GM23338 (cell line): ENCODE measurements around the gene EGLN2. TPM values are rescaled to one million over a fixed set of nuclear protein-coding genes. Genes with fewer than 3 reads are reported as not detected.

Experiments
- ATAC-seq: fragments of 200-7000 bp; cut with Tn5 transposase; 3 replicates; pipeline ENCODE4 v1.9.1; 2020
- DNase-seq: peaks from one replicate; pipeline ENCODE4 v3.0.0-alpha.2; 2015; ENCODE audit warnings: low spot score
- H2AFZ ChIP-seq: fragments of 200-600 bp; sonication (generic); 2 replicates; pipeline ENCODE4 v1.8.0; 2016; ENCODE audit warnings: antibody characterized with exemption, mild to moderate bottlenecking, moderate library complexity
- H3F3A ChIP-seq: fragments of 200-600 bp; sonication (generic); replicated peaks from 2 replicates; pipeline ENCODE4 v1.8.0; 2017; ENCODE audit warnings: antibody characterized with exemption, mixed run types, low read depth
- H3K27ac ChIP-seq: fragments of 200-600 bp; sonication (generic); 2 replicates; pipeline ENCODE4 v1.6.1; 2016; ENCODE audit warnings: low read depth
- H3K27me3 ChIP-seq: fragments of 200-600 bp; sonication (generic); 2 replicates; pipeline ENCODE4 v1.8.0; 2016; ENCODE audit warnings: mild to moderate bottlenecking, mixed run types, moderate library complexity; ENCODE audit not compliant: insufficient read depth
- H3K36me3 ChIP-seq: fragments of 200-600 bp; sonication (generic); 2 replicates; pipeline ENCODE4 v1.8.0; 2016; ENCODE audit warnings: mild to moderate bottlenecking; ENCODE audit not compliant: insufficient read depth
- H3K4me1 ChIP-seq: fragments of 200-600 bp; sonication (generic); 2 replicates; pipeline ENCODE4 v1.8.0; 2016; ENCODE audit warnings: mild to moderate bottlenecking, moderate library complexity; ENCODE audit not compliant: insufficient read depth
- H3K4me2 ChIP-seq: fragments of 200-600 bp; sonication (generic); 2 replicates; pipeline ENCODE4 v1.7.1; 2017; ENCODE audit warnings: mixed run types
- H3K4me3 ChIP-seq: fragments of 200-600 bp; sonication (generic); 2 replicates; pipeline ENCODE4 v1.6.1; 2016; ENCODE audit warnings: mixed run types
- H3K79me2 ChIP-seq: fragments of 200-600 bp; sonication (generic); replicated peaks from 2 replicates; pipeline ENCODE4 v1.8.0; 2017; ENCODE audit warnings: mild to moderate bottlenecking; ENCODE audit not compliant: insufficient read depth
- H3K9me2 ChIP-seq: fragments of 200-600 bp; sonication (generic); 2 replicates; pipeline ENCODE4 v1.8.0; 2017; ENCODE audit not compliant: insufficient read depth
- H4K20me1 ChIP-seq: fragments of 200-600 bp; sonication (generic); replicated peaks from 2 replicates; pipeline ENCODE4 v1.8.0; 2017; ENCODE audit warnings: mild to moderate bottlenecking; ENCODE audit not compliant: insufficient read depth
- H3K27ac Mint-ChIP-seq: 2 replicates; pipeline ENCODE4 v1.8.0; 2020; ENCODE audit warnings: inconsistent platforms, mild to moderate bottlenecking, moderate library complexity, mixed read lengths
- H3K27me3 Mint-ChIP-seq: 3 replicates; pipeline ENCODE4 v1.8.0; 2022; ENCODE audit warnings: low read depth, mild to moderate bottlenecking, moderate library complexity, mixed read lengths, inconsistent platforms; ENCODE audit not compliant: insufficient read depth, poor library complexity
- H3K36me3 Mint-ChIP-seq: 3 replicates; pipeline ENCODE4 v1.8.0; 2021; ENCODE audit warnings: low read depth, mild to moderate bottlenecking, inconsistent platforms, moderate library complexity, mixed read lengths
- H3K4me1 Mint-ChIP-seq: 3 replicates; pipeline ENCODE4 v1.8.0; 2020; ENCODE audit warnings: mild to moderate bottlenecking, inconsistent platforms, mixed read lengths
- H3K4me3 Mint-ChIP-seq: 3 replicates; pipeline ENCODE4 v1.8.0; 2021; ENCODE audit warnings: moderate library complexity, mild to moderate bottlenecking, inconsistent platforms, mixed read lengths
- H3K9me3 Mint-ChIP-seq: 3 replicates; pipeline ENCODE4 v1.8.0; 2020; ENCODE audit warnings: moderate library complexity, mild to moderate bottlenecking, inconsistent platforms, mixed read lengths
- CREB1 ChIP-seq: fragments of 250-450 bp; sonication (Bioruptor Pico); IDR thresholded peaks from 2 replicates; pipeline ENCODE4 v1.5.0; 2020; ENCODE audit warnings: low read depth, mild to moderate bottlenecking, moderate library complexity
- EZH2 ChIP-seq: fragments of 200-600 bp; sonication (generic); IDR thresholded peaks from one replicate; pipeline ENCODE4 v1.8.0; 2017; ENCODE audit warnings: antibody characterized with exemption, mild to moderate bottlenecking, low read depth; ENCODE audit not compliant: unreplicated experiment
- EZH2phosphoT487 ChIP-seq: fragments of 200-600 bp; sonication (generic); IDR thresholded peaks from one replicate; pipeline ENCODE4 v1.8.1; 2018; ENCODE audit warnings: antibody characterized with exemption; ENCODE audit not compliant: unreplicated experiment
- JUNB ChIP-seq: IDR thresholded peaks from one replicate; pipeline ENCODE4 v1.6.1; 2016; ENCODE audit warnings: antibody characterized with exemption; ENCODE audit not compliant: unreplicated experiment
- NANOG ChIP-seq: IDR thresholded peaks from 2 replicates; pipeline ENCODE4 v1.6.1; 2016; ENCODE audit warnings: antibody characterized with exemption, borderline replicate concordance
- POLR2AphosphoS5 ChIP-seq: IDR thresholded peaks from 2 replicates; pipeline ENCODE4 v1.6.1; 2016; ENCODE audit warnings: antibody characterized with exemption, low read depth
- STAT1 ChIP-seq: IDR thresholded peaks from one replicate; pipeline ENCODE4 v1.6.1; 2016; ENCODE audit warnings: antibody characterized with exemption; ENCODE audit not compliant: unreplicated experiment
- ZNF114 ChIP-seq: fragments of 250-450 bp; sonication (Bioruptor Pico); IDR thresholded peaks from 2 replicates; pipeline ENCODE4 v1.5.0; 2020; ENCODE audit warnings: mild to moderate bottlenecking, moderate library complexity
- ZNF331 ChIP-seq: fragments of 250-450 bp; sonication (Bioruptor Pico); IDR thresholded peaks from 2 replicates; pipeline ENCODE4 v1.5.0; 2020; ENCODE audit warnings: low read depth, mild to moderate bottlenecking, moderate library complexity
- polyA plus RNA-seq: library from polyadenylated mRNA; unstranded; fragments of >200 nt; fragmentation: Nextera tagmentation; extraction: Ambion mirVana; gene quantifications from 2 replicates; pipeline ENCODE4 v1.2.1, GENCODE V29; 2016
- total RNA-seq: library from RNA; depleted of rRNA; stranded (reverse); fragments of >200 nt; shearing (Covaris generic); gene quantifications from 2 replicates; pipeline ENCODE4 v1.2.3, GENCODE V29; 2014
- TF ChIP-seq, protein P1 (sequence below): fragments of 250-450 bp; sonication (Bioruptor Pico); IDR thresholded peaks from 2 replicates; pipeline ENCODE4 v1.5.0; 2020; ENCODE audit warnings: mild to moderate bottlenecking, moderate library complexity
- TF ChIP-seq, protein P2 (sequence below), 2 experiments: fragments of 200-600 bp in 1 of 2; sonication (generic) in 1 of 2; conservative IDR thresholded peaks; 2 replicates each; pipeline versions ENCODE4 v1.5.1 to v1.6.1; 2016 to 2017; ENCODE audit warnings: antibody characterized with exemption in 2 of 2, low read depth in 2 of 2, mild to moderate bottlenecking in 2 of 2, moderate library complexity in 1 of 2
- TF ChIP-seq, protein P3 (sequence below): IDR thresholded peaks from 2 replicates; pipeline ENCODE4 v1.6.1; 2016; ENCODE audit warnings: antibody characterized with exemption

EGLN2 gene
- total and polyA plus RNA-seq, 2 experiments from 2014 or later = 59.9 to 118 TPM

DNA sequence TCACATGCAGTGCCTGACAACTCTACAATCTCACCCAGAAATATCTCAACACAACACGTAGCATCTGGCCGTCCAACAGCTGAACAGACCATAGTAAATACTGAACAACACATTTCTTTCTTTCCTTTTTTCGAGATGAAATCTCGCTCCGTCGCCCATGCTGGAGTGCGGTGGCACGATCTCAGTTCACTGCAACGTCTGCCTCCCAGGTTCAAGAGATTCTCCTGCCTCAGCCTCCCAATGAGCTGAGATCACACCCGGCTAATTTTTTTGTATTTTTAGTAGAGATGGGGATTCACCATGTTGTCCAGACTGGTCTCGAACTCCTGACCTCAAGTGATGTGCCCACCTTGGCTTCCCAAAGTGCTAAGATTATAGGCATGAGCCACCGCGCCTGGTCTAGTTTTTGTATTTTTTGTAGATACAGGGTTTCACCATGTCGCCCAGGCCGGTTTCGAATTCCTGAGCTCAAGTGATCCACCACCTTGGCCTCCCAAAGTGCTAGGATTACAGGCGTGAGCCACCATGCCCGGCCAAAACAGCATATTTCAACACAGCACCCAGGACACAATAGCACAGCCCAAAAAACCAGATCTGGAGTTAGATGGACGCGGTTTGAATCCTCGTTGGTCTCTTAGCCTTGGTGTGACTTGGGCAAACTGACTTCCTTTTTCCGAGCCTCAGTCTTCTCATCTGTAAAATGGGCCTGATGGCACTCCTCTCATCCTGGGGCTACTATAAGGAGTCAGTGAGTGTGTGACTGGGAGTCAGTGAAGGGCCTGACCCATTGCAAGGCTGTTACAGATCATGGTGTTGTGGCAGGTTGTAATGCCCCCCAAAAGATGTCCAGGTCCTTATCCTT, 28.6 kb downstream of the EGLN2 start:
- TF ChIP-seq STAT1 (no peak), EZH2 (no peak), ZNF331 (CRISPR knock-in tag) (no peak), JUNB (no peak), ZNF114 (no peak)

DNA sequence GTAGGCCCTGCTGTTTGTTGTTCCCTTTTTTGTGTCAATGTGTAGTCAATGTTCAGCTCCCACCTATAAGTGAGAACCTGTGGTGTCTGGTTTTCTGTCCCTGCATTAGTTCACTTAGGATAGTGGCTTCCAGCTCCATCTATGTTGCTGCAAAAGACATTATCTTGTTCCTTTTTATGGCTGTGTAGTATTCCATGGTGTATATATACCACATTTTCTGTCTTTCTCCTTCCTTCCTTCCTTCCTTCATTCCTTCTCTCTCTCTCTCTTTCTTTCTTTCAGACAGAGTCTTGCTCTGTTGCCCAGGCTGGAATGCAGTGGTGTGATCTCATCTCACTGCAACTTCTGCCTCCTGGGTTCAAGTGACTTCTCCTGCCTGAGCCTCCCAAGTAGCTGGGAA, 30.2 kb downstream of the EGLN2 start:
- no peaks in the 10 kb centered on the region for H3K36me3 Mint-ChIP-seq
- peaks cover 5% of the 10 kb centered on the region for H3K27me3 Mint-ChIP-seq
- H3F3A ChIP-seq = no peaks in the 10 kb centered on the region
- H3K79me2 ChIP-seq = no peaks in the 10 kb centered on the region
- H4K20me1 ChIP-seq = no peaks in the 10 kb centered on the region
- H3K9me3 Mint-ChIP-seq = no peaks in the 10 kb centered on the region; the same call in 2 of the 3 replicates
- H3K4me3 Mint-ChIP-seq = no peak overlapping the region
- H3K4me1 Mint-ChIP-seq = no peaks in the 10 kb centered on the region
- no peaks in the 10 kb centered on the region for H3K36me3 ChIP-seq
- H3K4me1 ChIP-seq = no peaks in the 10 kb centered on the region
- no peak overlapping the region for H3K4me3 ChIP-seq
- H3K27ac ChIP-seq = no peak overlapping the region
- H3K27ac Mint-ChIP-seq = no peak overlapping the region
- no peaks in the 10 kb centered on the region for H3K9me2 ChIP-seq
- DNase-seq (no peak), ATAC-seq (no peak)
- H2AFZ ChIP-seq = no peak overlapping the region
- no peak overlapping the region for H3K4me2 ChIP-seq
- no peaks in the 10 kb centered on the region for H3K27me3 ChIP-seq
- TF ChIP-seq, protein P1, sequence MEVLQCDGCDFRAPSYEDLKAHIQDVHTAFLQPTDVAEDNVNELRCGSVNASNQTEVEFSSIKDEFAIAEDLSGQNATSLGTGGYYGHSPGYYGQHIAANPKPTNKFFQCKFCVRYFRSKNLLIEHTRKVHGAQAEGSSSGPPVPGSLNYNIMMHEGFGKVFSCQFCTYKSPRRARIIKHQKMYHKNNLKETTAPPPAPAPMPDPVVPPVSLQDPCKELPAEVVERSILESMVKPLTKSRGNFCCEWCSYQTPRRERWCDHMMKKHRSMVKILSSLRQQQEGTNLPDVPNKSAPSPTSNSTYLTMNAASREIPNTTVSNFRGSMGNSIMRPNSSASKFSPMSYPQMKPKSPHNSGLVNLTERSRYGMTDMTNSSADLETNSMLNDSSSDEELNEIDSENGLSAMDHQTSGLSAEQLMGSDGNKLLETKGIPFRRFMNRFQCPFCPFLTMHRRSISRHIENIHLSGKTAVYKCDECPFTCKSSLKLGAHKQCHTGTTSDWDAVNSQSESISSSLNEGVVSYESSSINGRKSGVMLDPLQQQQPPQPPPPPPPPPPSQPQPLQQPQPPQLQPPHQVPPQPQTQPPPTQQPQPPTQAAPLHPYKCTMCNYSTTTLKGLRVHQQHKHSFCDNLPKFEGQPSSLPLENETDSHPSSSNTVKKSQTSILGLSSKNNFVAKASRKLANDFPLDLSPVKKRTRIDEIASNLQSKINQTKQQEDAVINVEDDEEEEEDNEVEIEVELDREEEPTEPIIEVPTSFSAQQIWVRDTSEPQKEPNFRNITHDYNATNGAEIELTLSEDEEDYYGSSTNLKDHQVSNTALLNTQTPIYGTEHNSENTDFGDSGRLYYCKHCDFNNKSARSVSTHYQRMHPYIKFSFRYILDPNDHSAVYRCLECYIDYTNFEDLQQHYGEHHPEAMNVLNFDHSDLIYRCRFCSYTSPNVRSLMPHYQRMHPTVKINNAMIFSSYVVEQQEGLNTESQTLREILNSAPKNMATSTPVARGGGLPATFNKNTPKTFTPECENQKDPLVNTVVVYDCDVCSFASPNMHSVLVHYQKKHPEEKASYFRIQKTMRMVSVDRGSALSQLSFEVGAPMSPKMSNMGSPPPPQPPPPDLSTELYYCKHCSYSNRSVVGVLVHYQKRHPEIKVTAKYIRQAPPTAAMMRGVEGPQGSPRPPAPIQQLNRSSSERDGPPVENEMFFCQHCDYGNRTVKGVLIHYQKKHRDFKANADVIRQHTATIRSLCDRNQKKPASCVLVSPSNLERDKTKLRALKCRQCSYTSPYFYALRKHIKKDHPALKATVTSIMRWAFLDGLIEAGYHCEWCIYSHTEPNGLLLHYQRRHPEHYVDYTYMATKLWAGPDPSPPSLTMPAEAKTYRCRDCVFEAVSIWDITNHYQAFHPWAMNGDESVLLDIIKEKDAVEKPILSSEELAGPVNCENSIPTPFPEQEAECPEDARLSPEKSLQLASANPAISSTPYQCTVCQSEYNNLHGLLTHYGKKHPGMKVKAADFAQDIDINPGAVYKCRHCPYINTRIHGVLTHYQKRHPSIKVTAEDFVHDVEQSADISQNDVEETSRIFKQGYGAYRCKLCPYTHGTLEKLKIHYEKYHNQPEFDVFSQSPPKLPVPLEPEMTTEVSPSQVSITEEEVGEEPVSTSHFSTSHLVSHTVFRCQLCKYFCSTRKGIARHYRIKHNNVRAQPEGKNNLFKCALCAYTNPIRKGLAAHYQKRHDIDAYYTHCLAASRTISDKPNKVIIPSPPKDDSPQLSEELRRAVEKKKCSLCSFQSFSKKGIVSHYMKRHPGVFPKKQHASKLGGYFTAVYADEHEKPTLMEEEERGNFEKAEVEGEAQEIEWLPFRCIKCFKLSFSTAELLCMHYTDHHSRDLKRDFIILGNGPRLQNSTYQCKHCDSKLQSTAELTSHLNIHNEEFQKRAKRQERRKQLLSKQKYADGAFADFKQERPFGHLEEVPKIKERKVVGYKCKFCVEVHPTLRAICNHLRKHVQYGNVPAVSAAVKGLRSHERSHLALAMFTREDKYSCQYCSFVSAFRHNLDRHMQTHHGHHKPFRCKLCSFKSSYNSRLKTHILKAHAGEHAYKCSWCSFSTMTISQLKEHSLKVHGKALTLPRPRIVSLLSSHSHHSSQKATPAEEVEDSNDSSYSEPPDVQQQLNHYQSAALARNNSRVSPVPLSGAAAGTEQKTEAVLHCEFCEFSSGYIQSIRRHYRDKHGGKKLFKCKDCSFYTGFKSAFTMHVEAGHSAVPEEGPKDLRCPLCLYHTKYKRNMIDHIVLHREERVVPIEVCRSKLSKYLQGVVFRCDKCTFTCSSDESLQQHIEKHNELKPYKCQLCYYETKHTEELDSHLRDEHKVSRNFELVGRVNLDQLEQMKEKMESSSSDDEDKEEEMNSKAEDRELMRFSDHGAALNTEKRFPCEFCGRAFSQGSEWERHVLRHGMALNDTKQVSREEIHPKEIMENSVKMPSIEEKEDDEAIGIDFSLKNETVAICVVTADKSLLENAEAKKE (CRISPR knock-in tag) = no peak
- TF ChIP-seq, protein P2, sequence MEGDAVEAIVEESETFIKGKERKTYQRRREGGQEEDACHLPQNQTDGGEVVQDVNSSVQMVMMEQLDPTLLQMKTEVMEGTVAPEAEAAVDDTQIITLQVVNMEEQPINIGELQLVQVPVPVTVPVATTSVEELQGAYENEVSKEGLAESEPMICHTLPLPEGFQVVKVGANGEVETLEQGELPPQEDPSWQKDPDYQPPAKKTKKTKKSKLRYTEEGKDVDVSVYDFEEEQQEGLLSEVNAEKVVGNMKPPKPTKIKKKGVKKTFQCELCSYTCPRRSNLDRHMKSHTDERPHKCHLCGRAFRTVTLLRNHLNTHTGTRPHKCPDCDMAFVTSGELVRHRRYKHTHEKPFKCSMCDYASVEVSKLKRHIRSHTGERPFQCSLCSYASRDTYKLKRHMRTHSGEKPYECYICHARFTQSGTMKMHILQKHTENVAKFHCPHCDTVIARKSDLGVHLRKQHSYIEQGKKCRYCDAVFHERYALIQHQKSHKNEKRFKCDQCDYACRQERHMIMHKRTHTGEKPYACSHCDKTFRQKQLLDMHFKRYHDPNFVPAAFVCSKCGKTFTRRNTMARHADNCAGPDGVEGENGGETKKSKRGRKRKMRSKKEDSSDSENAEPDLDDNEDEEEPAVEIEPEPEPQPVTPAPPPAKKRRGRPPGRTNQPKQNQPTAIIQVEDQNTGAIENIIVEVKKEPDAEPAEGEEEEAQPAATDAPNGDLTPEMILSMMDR (conservative IDR thresholded peaks at IDR 0.05; ENCODE audit: low read depth in 2 of 2) = no peak
- TF ChIP-seq, protein P3, sequence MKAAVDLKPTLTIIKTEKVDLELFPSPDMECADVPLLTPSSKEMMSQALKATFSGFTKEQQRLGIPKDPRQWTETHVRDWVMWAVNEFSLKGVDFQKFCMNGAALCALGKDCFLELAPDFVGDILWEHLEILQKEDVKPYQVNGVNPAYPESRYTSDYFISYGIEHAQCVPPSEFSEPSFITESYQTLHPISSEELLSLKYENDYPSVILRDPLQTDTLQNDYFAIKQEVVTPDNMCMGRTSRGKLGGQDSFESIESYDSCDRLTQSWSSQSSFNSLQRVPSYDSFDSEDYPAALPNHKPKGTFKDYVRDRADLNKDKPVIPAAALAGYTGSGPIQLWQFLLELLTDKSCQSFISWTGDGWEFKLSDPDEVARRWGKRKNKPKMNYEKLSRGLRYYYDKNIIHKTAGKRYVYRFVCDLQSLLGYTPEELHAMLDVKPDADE = no peak
- TF ChIP-seq ZNF331 (CRISPR knock-in tag) (no peak), NANOG (no peak), CREB1 (CRISPR knock-in tag) (no peak), EZH2 (no peak), POLR2AphosphoS5 (no peak), JUNB (no peak), EZH2phosphoT487 (no peak), STAT1 (no peak), ZNF114 (no peak)

More for the DNA sequence above, 28.6 kb downstream of the EGLN2 start:
- Mint-ChIP-seq H3K4me1 (0 out of 3 replicates have a peak, but pooled peaks cover 4% of the 10 kb centered on the region), H3K9me3 (no peaks in the 10 kb centered on the region; the same call in 1 of the 3 replicates), H3K27ac (no peak overlapping the region), H3K4me3 (no peak overlapping the region), H3K36me3 (no peaks in the 10 kb centered on the region), H3K27me3 (peaks cover 8% of the 10 kb centered on the region)
- DNase-seq (no peak), ATAC-seq (no peak)
- no peak overlapping the region for H3K4me3 ChIP-seq
- no peaks in the 10 kb centered on the region for H3K9me2 ChIP-seq
- H3K4me2 ChIP-seq = no peak overlapping the region
- no peaks in the 10 kb centered on the region for H3K4me1 ChIP-seq
- no peaks in the 10 kb centered on the region for H3K79me2 ChIP-seq
- H4K20me1 ChIP-seq = no peaks in the 10 kb centered on the region
- no peaks in the 10 kb centered on the region for H3K36me3 ChIP-seq
- no peaks in the 10 kb centered on the region for H3K27me3 ChIP-seq
- H2AFZ ChIP-seq = no peak overlapping the region
- no peaks in the 10 kb centered on the region for H3F3A ChIP-seq
- no peak overlapping the region for H3K27ac ChIP-seq
